DMS53 (cell line): Measurements from ENCODE around the gene ACLY.
"Not testable (repeated sequence)": the region's sequence is repeated elsewhere in the genome, so short reads cannot be mapped to it uniquely, and the experiment has no call there.

Experiments
- DNase-seq: peaks from one replicate; lab custom pipeline; 2025; lab: John Stamatoyannopoulos, UW

The ACLY gene

GRCh38 chr17:41871789-41872188 is 47.0 kb downstream of the ACLY start:
- no peak for DNase-seq

GRCh38 chr17:41870627-41871026 is 48.1 kb downstream of the ACLY start:
- peak; percentile 66 for DNase-seq

- DNase-seq, result no peak
Observed at GRCh38 chr17:41870097-41870496, 48.7 kb downstream of the ACLY start.

- DNase-seq, result no peak
Observed at GRCh38 chr17:41869426-41869825, 49.3 kb downstream of the ACLY start.

- no peak for DNase-seq
Observed at GRCh38 chr17:41868568-41868967, 50.2 kb downstream of the ACLY start.

- DNase-seq, result no peak
Observed at GRCh38 chr17:41865596-41865893, 53.2 kb downstream of the ACLY start.

GRCh38 chr17:41864836-41865595 is 53.7 kb downstream of the ACLY start, which contains the start of gene KLHL11:
TSS of gene KLHL11 (minus strand) at chr17:41865423. CDS start at chr17:41865370, 53 bp downstream.
- peak; percentile 93 for DNase-seq

- DNase-seq, result no peak
Observed at GRCh38 chr17:41864498-41864835, 54.3 kb downstream of the ACLY start.

GRCh38 chr17:41863074-41863848 is 55.5 kb downstream of the ACLY start:
- DNase-seq, result no peak

GRCh38 chr17:41860254-41860931 is 58.4 kb downstream of the ACLY start:
- no peak for DNase-seq

- not testable (repeated sequence) for DNase-seq
Observed at GRCh38 chr17:41851382-41851781, 67.4 kb downstream of the ACLY start.

- DNase-seq, result no peak
Observed at GRCh38 chr17:41849251-41849990, 69.3 kb downstream of the ACLY start.

GRCh38 chr17:41848788-41849187 is 70.0 kb downstream of the ACLY start:
- DNase-seq, result no peak

- DNase-seq, result no peak
Observed at GRCh38 chr17:41844971-41845370, 73.8 kb downstream of the ACLY start.

- not testable (repeated sequence) for DNase-seq
Observed at GRCh38 chr17:41840781-41841180, 78.0 kb downstream of the ACLY start.

GRCh38 chr17:41839448-41839847 is 79.3 kb downstream of the ACLY start:
- not testable (repeated sequence) for DNase-seq

- DNase-seq, result no peak
Observed at GRCh38 chr17:41837761-41838538, 80.8 kb downstream of the ACLY start, which contains the start of gene KLHL10. TSS of gene KLHL10 (plus strand) at chr17:41837825. CDS start at chr17:41837933, 108 bp downstream.

GRCh38 chr17:41836550-41837196 is 82.1 kb downstream of the ACLY start:
- no peak for DNase-seq

- peak; percentile 63 for DNase-seq
Observed at GRCh38 chr17:41835800-41836549, 82.8 kb downstream of the ACLY start, which contains the start of gene NT5C3B. TSS of gene NT5C3B (minus strand) at chr17:41836232. CDS start at chr17:41836193, 39 bp downstream.
